ENCODE results near the gene DCST2. TPM values are rescaled to one million over a fixed set of nuclear protein-coding genes. Genes with fewer than 3 reads are reported as not detected.

The DCST2 gene
- total RNA-seq, 1 donor from 2014 or later, result 2.2 TPM

GRCh38 chr1:154994269-154994587 is 39.4 kb downstream of the DCST2 start:
- DNase-seq (ENCODE audit: low spot score, unreplicated experiment), result no peak
- H3K9me3 Mint-ChIP-seq (ENCODE audit: low read depth), result no peaks in the 10 kb centered on the region
- no peak overlapping the region for H3K27ac Mint-ChIP-seq
- no peak for TF ChIP-seq CTCF (IDR thresholded peaks at IDR 0.05; ENCODE audit: unreplicated experiment)
- H3K36me3 Mint-ChIP-seq (ENCODE audit: insufficient read depth), result peaks cover 2% of the 10 kb centered on the region
- no peak overlapping the region for H3K4me3 Mint-ChIP-seq (ENCODE audit: low read depth)
- H3K4me1 Mint-ChIP-seq (ENCODE audit: low read depth), result peaks cover 1% of the 10 kb centered on the region
- H3K27me3 Mint-ChIP-seq, result no peaks in the 10 kb centered on the region

GRCh38 chr1:154993572-154994268 is 39.9 kb downstream of the DCST2 start, which contains the start of gene LENEP:
TSS of gene LENEP (plus strand) at chr1:154993586. CDS start at chr1:154993608, 22 bp downstream.
- Mint-ChIP-seq H3K36me3 (ENCODE audit: insufficient read depth) (peaks cover 6% of the 10 kb centered on the region), H3K9me3 (ENCODE audit: low read depth) (no peaks in the 10 kb centered on the region), H3K27ac (peak within 1 kb of the TSS; percentile 29), H3K27me3 (no peaks in the 10 kb centered on the region), H3K4me1 (ENCODE audit: low read depth) (no peaks in the 10 kb centered on the region), H3K4me3 (ENCODE audit: low read depth) (no peak within 1 kb of the TSS)
- no peak for DNase-seq (ENCODE audit: low spot score, unreplicated experiment)
- TF ChIP-seq CTCF (IDR thresholded peaks at IDR 0.05; ENCODE audit: unreplicated experiment), result no peak

GRCh38 chr1:154992721-154993571 is 40.6 kb downstream of the DCST2 start:
- no peak overlapping the region for H3K4me3 Mint-ChIP-seq (ENCODE audit: low read depth)

GRCh38 chr1:154990276-154990675 is 43.3 kb downstream of the DCST2 start:
- Mint-ChIP-seq H3K4me3 (ENCODE audit: low read depth) (no peak overlapping the region), H3K27me3 (no peaks in the 10 kb centered on the region), H3K27ac (no peak overlapping the region), H3K4me1 (ENCODE audit: low read depth) (no peaks in the 10 kb centered on the region), H3K9me3 (ENCODE audit: low read depth) (no peaks in the 10 kb centered on the region), H3K36me3 (ENCODE audit: insufficient read depth) (peaks cover 10% of the 10 kb centered on the region)
- no peak for TF ChIP-seq CTCF (IDR thresholded peaks at IDR 0.05; ENCODE audit: unreplicated experiment)
- DNase-seq (ENCODE audit: low spot score, unreplicated experiment), result no peak

More at GRCh38 chr1:154992721-154993571, 40.6 kb downstream of the DCST2 start:
- Mint-ChIP-seq H3K4me1 (ENCODE audit: low read depth) (no peaks in the 10 kb centered on the region), H3K9me3 (ENCODE audit: low read depth) (no peaks in the 10 kb centered on the region), H3K27me3 (no peaks in the 10 kb centered on the region), H3K36me3 (ENCODE audit: insufficient read depth) (peaks cover 8% of the 10 kb centered on the region), H3K27ac (no peak overlapping the region)
- TF ChIP-seq CTCF (IDR thresholded peaks at IDR 0.05; ENCODE audit: unreplicated experiment), result peak; percentile 18
- DNase-seq (ENCODE audit: low spot score, unreplicated experiment), result no peak

GRCh38 chr1:154989195-154989860 is 44.3 kb downstream of the DCST2 start:
- Mint-ChIP-seq H3K4me3 (ENCODE audit: low read depth) (no peak overlapping the region), H3K27ac (no peak overlapping the region), H3K4me1 (ENCODE audit: low read depth) (peaks cover under 1% of the 10 kb centered on the region), H3K27me3 (no peaks in the 10 kb centered on the region), H3K36me3 (ENCODE audit: insufficient read depth) (peaks cover 10% of the 10 kb centered on the region), H3K9me3 (ENCODE audit: low read depth) (no peaks in the 10 kb centered on the region)
- no peak for TF ChIP-seq CTCF (IDR thresholded peaks at IDR 0.05; ENCODE audit: unreplicated experiment)
- DNase-seq (ENCODE audit: low spot score, unreplicated experiment), result no peak
